Measurements from ENCODE around the gene EYS.
"Not testable (repeated sequence)": the region's sequence is repeated elsewhere in the genome, so short reads cannot be mapped to it uniquely, and the experiment has no call there.

The EYS gene

DNA sequence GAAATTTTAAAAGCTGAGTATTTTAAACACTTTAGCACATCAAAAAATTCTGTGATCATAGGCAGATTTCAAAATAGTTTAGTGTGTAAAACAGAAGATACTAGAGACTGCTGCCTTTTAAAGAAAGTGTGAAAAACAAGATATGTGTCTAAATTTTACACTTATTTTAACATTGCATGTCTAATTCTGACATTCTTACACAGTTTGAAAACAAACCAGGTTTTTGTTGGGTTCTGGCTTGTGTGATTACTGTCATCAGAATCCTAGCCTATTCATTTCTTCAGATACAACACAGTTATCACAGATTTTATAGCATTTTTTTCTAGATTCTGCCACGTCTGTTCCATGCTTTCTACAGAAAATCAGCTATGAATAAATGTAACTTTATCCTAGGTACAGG is 257.1 kb downstream of the EYS start:
- DNase-seq: no peak

DNA sequence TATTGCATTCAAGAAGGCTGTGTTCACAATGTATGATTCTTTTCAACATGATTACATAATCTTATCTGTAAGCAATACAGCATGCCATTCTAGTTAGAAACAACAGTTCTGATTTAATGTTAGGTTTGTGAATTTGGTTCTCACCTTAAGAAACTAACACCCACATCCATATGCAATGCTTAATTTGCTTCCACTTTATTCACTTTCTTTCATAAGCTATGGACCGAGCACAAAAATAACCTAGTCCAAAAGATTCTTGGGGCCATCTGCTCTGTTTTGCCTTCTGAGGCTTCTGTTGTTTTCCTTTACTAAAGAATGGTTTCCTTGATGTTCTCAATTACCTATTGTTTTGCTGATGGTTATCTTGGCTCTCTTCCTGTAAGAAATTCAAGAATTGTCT is 258.2 kb downstream of the EYS start:
- DNase-seq: no peak

GRCh38 chr6:65436281-65436680 is 270.7 kb downstream of the EYS start:
- no peak for DNase-seq

DNA sequence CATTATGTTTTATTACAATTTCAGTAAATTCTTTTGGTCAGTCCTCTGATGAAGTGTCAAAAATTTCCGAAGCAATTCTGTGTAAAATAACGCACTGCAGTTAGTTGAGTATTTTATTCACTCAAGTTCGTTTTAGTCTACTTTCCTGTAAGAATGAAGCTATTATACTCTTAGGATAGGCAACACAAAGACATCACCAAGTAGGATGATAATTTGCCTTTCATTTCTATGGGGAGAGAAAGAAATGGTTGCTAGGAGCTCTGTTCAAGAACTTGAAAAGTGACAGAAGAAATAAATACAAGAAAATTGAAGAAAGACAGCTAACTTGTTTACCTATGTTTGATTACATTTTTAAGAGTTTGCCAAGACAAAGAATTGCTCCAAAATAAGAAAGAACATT is 290.4 kb downstream of the EYS start:
- no peak for DNase-seq

GRCh38 chr6:65410309-65410708 is 296.7 kb downstream of the EYS start:
- DNase-seq: no peak

GRCh38 chr6:65402564-65402963 is 304.5 kb downstream of the EYS start:
- DNase-seq: no peak

GRCh38 chr6:65399355-65400084 is 307.5 kb downstream of the EYS start:
- DNase-seq: no peak

DNA sequence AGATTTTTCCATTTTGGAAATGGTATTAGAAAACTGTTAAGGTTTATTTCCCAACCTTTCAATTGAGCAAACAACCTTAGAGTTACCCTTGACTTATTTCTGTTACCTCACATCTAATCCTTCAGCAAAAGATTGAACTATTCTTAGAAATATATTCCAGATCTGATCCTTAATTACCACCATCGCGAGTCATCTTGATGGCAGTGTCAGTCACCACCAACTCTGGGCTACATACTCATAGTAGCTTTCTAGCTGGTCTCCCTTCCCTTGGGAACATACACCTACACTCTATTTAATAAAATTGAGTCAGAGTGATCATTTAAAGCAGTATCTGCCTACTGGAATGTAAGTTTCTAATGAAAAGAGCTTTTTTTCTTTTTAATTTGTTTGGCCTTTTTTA is 308.2 kb downstream of the EYS start:
- DNase-seq: no peak

GRCh38 chr6:65350530-65350929 is 356.5 kb downstream of the EYS start:
- no peak for DNase-seq

DNA sequence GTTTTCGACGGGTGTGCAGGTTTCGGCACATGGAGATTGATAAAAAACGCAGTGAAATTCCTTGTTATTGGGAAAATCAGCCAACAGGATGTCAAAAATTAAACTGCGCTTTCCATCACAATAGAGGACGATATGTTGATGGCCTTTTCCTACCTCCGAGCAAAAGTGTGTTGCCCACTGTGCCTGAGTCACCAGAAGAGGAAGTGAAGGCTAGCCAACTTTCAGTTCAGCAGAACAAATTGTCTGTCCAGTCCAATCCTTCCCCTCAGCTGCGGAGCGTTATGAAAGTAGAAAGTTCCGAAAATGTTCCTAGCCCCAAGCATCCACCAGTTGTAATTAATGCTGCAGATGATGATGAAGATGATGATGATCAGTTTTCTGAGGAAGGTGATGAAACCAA is 404.4 kb downstream of the EYS start:
- not testable (repeated sequence) for DNase-seq

- DNase-seq: no peak
Observed at GRCh38 chr6:65299236-65299635, 407.8 kb downstream of the EYS start.

DNA sequence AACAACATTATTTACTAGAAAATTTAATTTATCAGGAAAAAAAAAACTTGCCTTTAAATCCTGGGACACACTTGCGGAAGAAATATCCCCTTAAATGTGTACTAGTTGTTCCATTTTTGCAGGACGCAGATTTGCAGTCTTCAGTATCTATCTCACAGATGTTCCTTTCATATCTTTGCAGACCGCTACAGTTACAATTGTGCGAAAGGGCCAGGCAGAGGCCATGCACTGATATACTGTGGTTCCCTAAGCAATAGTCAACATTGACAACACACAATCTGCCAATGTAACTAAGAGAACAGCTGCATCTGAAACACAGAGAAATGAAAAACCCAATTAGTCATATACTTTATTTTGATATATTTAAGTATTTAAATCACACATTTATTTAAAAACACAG is 411.2 kb downstream of the EYS start:
- DNase-seq: no peak

DNA sequence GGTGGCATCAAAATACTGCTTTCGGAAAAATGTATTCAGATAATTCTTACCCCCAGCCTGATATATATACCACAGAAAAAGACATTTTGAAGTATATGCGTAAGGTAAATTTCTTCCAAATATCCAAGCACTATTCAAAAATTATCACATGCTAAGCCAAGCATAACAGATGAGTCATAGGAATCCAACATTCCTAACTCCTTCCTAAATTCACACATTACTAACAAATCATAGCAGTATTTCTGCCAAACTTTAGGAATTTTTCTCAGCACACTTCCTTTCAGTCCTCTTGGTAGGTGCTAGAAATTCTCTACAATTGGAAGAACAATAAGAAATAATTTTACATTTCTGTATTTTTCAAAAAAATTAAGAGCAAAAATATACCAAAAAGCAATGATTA is 417.5 kb downstream of the EYS start:
- no peak for DNase-seq

DNA sequence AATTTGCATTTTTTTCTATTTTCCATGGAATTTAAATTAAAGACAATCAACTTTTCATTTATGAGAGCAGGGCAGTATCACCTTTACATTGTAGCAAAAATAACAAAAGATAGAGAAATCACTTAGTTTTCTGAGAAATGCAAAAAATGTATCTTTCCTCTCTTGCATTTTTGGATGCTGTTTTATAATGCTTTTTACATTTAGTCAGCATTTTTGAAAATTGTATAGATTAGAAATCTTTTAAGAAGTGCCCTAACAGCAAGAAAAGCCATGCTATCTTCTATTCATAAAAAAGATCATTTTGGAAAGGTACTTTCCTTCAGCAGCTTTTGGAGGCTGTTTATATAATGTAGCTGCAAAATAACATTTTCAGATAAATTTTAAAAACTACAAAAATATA is 421.8 kb downstream of the EYS start:
- DNase-seq: no peak

- DNase-seq: no peak
Observed at GRCh38 chr6:65280060-65280459, 427.0 kb downstream of the EYS start.

GRCh38 chr6:65262241-65262640 is 444.8 kb downstream of the EYS start:
- no peak for DNase-seq

DNA sequence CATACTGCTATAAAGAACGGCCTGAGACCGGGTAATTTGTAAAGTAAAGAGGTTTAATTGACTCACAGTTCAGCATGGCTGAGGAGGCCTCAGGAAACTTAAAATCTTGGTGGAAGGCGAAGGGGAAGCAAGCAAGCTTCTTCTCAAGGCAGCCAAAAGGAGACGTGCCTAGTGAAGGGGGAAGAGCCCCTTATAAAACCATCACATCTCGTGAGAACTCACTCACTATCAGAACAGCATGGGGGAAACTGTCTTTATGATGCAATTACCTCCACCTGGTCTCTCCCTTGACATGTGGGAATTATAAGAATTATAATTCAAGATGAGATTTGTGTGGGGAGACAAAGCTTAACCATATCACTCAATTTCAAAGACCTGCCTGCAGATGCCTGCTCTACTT is 447.0 kb downstream of the EYS start:
- DNase-seq: no peak

- no peak for DNase-seq
Observed at GRCh38 chr6:65259059-65259458, 448.0 kb downstream of the EYS start.

DNA sequence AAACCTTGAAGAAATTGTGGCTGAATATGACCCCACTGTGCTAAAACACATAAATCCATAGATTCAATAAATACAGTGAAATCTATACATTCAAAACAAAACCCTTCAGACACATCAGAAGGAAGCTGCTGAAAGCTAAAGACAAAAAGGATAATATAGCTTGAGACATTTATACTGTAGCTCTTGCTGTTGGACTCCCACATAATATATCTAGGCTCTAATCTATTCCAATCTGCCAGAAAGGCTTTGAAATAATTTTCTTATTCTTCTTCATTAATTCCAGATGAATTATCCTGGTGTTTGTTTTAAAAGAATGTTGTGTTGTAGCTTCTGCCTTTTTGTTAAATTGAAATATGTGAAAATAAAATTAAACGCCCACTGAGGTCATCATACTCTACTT is 454.0 kb downstream of the EYS start:
- no peak for DNase-seq

- no peak for DNase-seq
Observed at GRCh38 chr6:65248101-65248610, 458.9 kb downstream of the EYS start.

GRCh38 chr6:65231616-65232015 is 475.4 kb downstream of the EYS start:
- DNase-seq: no peak

DNA sequence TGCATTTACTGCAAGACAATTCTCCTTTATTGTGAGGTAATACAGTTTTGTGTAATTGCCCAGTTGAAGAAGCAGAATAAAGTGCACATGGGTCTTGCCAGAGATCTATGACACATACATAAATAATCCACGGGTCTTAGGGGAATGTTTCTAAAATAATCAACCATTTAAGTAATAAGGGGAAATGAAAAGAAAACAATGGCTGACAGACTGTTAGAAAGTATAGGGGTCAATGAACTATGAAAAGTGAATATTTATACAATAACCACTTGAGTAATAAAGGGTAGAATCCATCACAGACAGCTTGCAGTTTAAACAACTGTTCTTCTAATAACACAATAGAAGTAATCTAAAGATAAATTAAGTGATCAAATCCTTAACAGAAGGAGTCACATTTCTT is 477.2 kb downstream of the EYS start:
- no peak for DNase-seq

- no peak for DNase-seq
Observed at GRCh38 chr6:65221153-65221552, 485.9 kb downstream of the EYS start.

GRCh38 chr6:65202738-65203137 is 504.3 kb downstream of the EYS start:
- no peak for DNase-seq

- no peak for DNase-seq
Observed at GRCh38 chr6:65199683-65200082, 507.3 kb downstream of the EYS start.
